Esophagus squamous epithelium (tissue), 4 donors: ENCODE data around the gene CACNB2.

Source experiments
- CTCF ChIP-seq, 6 experiments: fragments of 450-650 bp in 4 of 6; fragments of 200-600 bp in 2 of 6; sonication (generic) in 2 of 6; IDR thresholded peaks; one replicate each; pipeline ENCODE4 v1.5.1; 2016 to 2019; ENCODE audit warnings: antibody characterized with exemption in 6 of 6, mild to moderate bottlenecking in 4 of 6, moderate library complexity in 4 of 6
- POLR2A ChIP-seq, 4 donors: fragments of 450-650 bp; IDR thresholded peaks; one replicate each; pipeline ENCODE4 v1.6.1; 2017; ENCODE audit warnings: antibody characterized with exemption in 4 of 4, mild to moderate bottlenecking in 4 of 4, moderate library complexity in 3 of 4

GRCh38 chr10:18254086-18254485, 113.9 kb downstream of the CACNB2 start:
- TF ChIP-seq CTCF (IDR thresholded peaks at IDR 0.05) (no peak), POLR2A (IDR thresholded peaks at IDR 0.05) (no peak)
